ENCODE measurements around the gene PBX1.
"Not testable (repeated sequence)": the region's sequence is repeated elsewhere in the genome, so short reads cannot be mapped to it uniquely, and the experiment has no call there.

PBX1 gene

DNA sequence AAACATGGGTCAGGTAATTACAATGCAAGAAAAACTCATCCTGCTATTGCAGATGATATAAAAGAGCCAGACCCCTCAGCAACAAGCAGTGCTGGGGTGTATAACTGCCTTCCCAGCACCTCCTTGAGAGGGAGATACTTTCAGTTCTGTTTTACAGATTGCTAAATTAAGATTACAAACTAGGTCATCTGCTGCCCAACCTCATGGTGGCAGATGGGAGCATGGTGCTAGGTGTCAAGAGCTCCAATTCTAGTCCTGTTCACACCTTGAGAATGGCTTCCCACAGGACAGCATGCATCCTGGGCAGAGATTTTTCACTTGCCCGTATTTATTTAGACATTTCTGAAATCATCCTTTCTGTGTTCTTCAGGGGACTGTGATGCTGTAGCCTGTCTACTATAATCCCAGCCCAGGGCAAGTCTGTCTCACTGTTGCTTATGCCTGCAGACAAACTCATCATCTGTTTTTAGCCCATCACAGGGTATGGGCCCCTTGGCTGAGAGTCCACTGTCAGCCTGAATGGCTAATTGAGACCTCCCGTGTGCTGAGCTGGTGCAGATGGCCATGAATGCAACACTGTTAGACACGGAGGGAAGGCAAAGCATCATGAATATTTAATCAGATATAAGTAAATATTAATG, 40.2 kb upstream of the PBX1 start:
- TF ChIP-seq, protein P1, sequence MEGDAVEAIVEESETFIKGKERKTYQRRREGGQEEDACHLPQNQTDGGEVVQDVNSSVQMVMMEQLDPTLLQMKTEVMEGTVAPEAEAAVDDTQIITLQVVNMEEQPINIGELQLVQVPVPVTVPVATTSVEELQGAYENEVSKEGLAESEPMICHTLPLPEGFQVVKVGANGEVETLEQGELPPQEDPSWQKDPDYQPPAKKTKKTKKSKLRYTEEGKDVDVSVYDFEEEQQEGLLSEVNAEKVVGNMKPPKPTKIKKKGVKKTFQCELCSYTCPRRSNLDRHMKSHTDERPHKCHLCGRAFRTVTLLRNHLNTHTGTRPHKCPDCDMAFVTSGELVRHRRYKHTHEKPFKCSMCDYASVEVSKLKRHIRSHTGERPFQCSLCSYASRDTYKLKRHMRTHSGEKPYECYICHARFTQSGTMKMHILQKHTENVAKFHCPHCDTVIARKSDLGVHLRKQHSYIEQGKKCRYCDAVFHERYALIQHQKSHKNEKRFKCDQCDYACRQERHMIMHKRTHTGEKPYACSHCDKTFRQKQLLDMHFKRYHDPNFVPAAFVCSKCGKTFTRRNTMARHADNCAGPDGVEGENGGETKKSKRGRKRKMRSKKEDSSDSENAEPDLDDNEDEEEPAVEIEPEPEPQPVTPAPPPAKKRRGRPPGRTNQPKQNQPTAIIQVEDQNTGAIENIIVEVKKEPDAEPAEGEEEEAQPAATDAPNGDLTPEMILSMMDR (IDR thresholded peaks at IDR 0.05; ENCODE audit: low read depth, low read length, missing control alignments) = no peak
- no peak for DNase-seq (ENCODE audit: low read depth)
- in situ Hi-C loops (cut with HindIII; ENCODE audit: low sequenced_read_pairs) = loop anchor here (25.0 kb wide), 1 partner anchor 107 kb away; no protein-coding TSS in a partner anchor
- no peak overlapping the region for H3K4me3 ChIP-seq (ENCODE audit: low read depth, low read length)

DNA sequence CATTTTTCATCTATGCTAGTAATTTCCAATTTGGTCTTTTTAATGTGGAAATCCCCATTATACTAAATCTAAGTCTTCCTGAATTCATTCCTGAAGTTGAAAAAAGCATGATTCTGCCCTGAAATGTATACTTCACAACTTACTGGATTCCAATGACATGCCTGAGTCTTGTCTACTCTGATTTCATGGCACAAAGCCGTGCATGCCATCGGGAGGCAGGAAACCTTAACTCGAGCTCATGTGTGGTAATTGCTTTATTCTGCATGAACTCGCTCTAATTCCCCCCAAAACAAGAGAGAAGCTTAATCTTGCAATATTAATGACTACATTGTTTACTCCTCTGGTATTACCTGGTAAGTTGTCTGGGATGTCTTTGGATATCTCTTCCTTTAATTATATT, 39.6 kb upstream of the PBX1 start:
- in situ Hi-C loops (cut with HindIII; ENCODE audit: low sequenced_read_pairs) = loop anchor here (25.0 kb wide), 1 partner anchor 107 kb away; no protein-coding TSS in a partner anchor
- H3K4me3 ChIP-seq (ENCODE audit: low read depth, low read length) = no peak overlapping the region
- TF ChIP-seq, protein P1 (IDR thresholded peaks at IDR 0.05; ENCODE audit: low read depth, low read length, missing control alignments) = no peak
- no peak for DNase-seq (ENCODE audit: low read depth)

DNA sequence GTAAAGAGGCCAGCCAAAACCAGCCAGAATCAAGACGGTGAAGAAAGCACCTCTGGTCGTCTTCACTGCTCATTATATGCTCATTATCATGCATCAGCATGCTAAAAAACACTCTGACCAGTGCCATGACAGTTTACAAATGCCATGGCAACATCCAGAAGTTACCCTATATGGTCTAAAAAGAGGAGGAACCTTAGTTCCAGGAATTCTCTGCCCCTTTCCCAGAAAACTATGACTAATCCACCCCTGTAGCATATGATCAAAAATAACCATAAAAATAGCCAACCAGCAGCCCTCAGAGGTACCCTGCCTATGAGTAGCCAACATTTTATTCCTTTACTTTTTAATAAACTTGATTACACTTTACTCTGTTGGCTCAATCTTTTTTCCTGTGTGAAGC, 34.2 kb upstream of the PBX1 start:
- peak; percentile 5 for DNase-seq (ENCODE audit: low read depth)
- TF ChIP-seq, protein P1 (IDR thresholded peaks at IDR 0.05; ENCODE audit: low read depth, low read length, missing control alignments) = no peak
- H3K4me3 ChIP-seq (ENCODE audit: low read depth, low read length) = no peak overlapping the region
- in situ Hi-C loops (cut with HindIII; ENCODE audit: low sequenced_read_pairs) = loop anchor here (25.0 kb wide), 1 partner anchor 113 kb away; no protein-coding TSS in a partner anchor

DNA sequence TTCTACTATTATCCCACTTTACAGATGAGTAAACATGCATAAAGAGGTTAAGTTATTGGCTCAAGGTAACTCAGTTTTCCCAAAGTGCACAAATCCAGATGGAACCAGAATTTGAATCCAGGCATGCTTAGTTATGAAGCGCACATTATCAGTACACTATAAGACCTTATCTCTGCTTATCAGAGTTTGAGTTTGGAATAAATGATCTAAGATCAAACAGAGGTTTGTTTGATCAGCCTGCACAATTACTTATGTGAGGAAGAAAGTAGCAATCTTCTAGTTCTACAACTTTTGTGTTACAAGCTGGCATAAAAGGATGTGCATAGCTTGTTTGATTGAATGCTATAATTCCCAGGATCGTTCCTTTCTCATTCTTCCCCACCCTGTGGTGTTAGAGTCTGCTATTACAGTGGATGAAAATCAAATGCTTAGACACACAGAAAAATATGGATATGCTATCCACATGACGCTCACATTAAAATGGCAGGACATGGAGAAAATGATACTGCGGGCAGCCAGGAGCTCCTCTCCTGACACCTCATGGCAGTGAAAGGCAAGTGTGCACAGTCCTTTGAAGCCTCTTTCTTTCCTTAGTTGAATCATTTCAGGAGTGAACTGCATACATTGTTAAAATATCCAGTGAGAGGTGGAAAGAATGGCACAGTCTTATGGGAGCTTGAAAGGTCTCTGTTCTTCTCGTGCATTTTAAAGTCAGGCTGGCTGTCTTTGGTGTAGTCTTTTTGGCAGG, 23.9 kb upstream of the PBX1 start:
- DNase-seq (ENCODE audit: low read depth) = no peak
- H3K4me3 ChIP-seq (ENCODE audit: low read depth, low read length) = no peak overlapping the region
- in situ Hi-C loops (cut with HindIII; ENCODE audit: low sequenced_read_pairs) = no loop called here
- TF ChIP-seq, protein P1 (IDR thresholded peaks at IDR 0.05; ENCODE audit: low read depth, low read length, missing control alignments) = no peak

DNA sequence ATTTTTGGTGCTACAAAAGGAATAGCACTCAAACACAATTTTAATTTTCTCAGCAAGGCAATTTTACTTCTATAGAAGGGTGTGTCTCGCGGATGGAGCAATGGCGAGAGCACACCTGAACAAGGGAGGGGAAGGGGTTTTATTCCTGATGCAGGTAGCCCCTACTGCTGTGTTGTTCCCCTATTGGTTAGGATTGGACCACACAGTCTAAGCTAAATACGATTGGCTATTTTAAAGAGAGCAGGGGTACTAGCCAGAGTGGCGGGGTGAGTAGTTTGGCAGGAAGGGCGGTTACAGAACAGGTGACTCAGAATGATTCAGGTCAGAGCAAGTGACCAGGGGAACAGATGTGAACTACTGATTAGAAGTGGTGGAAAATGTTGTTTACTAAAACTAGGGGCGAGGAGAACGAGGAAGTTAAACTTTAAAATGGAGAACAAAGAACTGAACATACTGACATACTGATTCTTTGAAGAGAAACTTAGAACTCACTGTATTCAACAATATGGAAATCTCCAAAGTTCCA, 6.5 kb upstream of the PBX1 start:
- DNase-seq (ENCODE audit: low read depth); in situ Hi-C loops (cut with HindIII; ENCODE audit: low sequenced_read_pairs): not testable (repeated sequence)

DNA sequence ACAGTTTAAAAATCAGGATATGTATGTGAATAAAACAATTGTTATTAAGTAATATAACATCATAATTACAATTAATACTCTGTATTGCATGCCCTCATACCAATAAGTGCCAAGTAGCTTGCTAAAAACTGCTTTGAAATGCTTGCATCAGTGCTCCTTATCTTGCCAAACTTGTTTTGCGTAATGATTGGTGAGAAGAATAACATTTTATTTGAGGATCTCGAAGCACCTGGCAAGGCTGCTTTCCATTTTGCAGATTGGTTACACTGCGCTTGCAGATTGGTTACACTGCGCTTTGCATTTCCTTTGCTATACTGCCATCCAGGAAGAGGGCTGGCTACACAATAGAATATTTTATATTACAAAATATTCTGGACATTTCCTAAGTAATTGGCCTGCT, 1.7 kb upstream of the PBX1 start:
- no peak for DNase-seq (ENCODE audit: low read depth)
- H3K4me3 ChIP-seq (ENCODE audit: low read depth, low read length) = no peak overlapping the region
- in situ Hi-C loops (cut with HindIII; ENCODE audit: low sequenced_read_pairs) = no loop called here
- TF ChIP-seq, protein P1 (IDR thresholded peaks at IDR 0.05; ENCODE audit: low read depth, low read length, missing control alignments) = no peak

More for the DNA sequence above, 6.5 kb upstream of the PBX1 start:
- H3K4me3 ChIP-seq (ENCODE audit: low read depth, low read length) = not testable (repeated sequence)
